KMS-11 (cell line): ENCODE measurements around the gene HES4.

Experiments used
- H2AFZ ChIP-seq: fragments of 200-600 bp; sonication (generic); 2 replicates; pipeline ENCODE4 v1.6.1; 2016; ENCODE audit warnings: antibody characterized with exemption, mixed run types, low read depth
- H3K27ac ChIP-seq: fragments of 200-600 bp; sonication (generic); 2 replicates; pipeline ENCODE4 v1.6.1; 2016; ENCODE audit warnings: mild to moderate bottlenecking, mixed run types
- H3K27me3 ChIP-seq: fragments of 200-600 bp; sonication (generic); 2 replicates; pipeline ENCODE4 v1.6.1; 2017; ENCODE audit warnings: mild to moderate bottlenecking, low read depth, mixed run types, moderate library complexity; ENCODE audit not compliant: insufficient read depth
- H3K36me3 ChIP-seq: fragments of 200-600 bp; sonication (generic); 2 replicates; pipeline ENCODE4 v1.6.1; 2017; ENCODE audit warnings: mild to moderate bottlenecking, mixed run types; ENCODE audit not compliant: insufficient read depth
- H3K4me1 ChIP-seq: fragments of 200-600 bp; sonication (generic); 2 replicates; pipeline ENCODE4 v1.6.1; 2016; ENCODE audit warnings: mild to moderate bottlenecking, low read depth, mixed run types; ENCODE audit not compliant: poor library complexity, severe bottlenecking
- H3K4me2 ChIP-seq: fragments of 200-600 bp; sonication (generic); 2 replicates; pipeline ENCODE4 v1.7.0; 2016; ENCODE audit warnings: mild to moderate bottlenecking, mixed run types
- H3K4me3 ChIP-seq: fragments of 200-600 bp; sonication (generic); IDR thresholded peaks from 2 replicates; pipeline ENCODE4 v1.6.1; 2017; ENCODE audit warnings: low read depth, low read length, mixed read lengths; ENCODE audit not compliant: insufficient read depth
- H3K79me2 ChIP-seq: fragments of 200-600 bp; sonication (generic); 2 replicates; pipeline ENCODE4 v1.6.1; 2016; ENCODE audit warnings: low read depth, mixed run types; ENCODE audit not compliant: insufficient read depth
- H3K9ac ChIP-seq: fragments of 200-600 bp; sonication (generic); 2 replicates; pipeline ENCODE4 v1.6.1; 2016; ENCODE audit warnings: mild to moderate bottlenecking, mixed run types
- H4K20me1 ChIP-seq: fragments of 200-600 bp; sonication (generic); 2 replicates; pipeline ENCODE4 v1.6.1; 2016; ENCODE audit warnings: mild to moderate bottlenecking, mixed run types; ENCODE audit not compliant: insufficient read depth
- CTCF ChIP-seq: fragments of 200-600 bp; sonication (generic); conservative IDR thresholded peaks from 2 replicates; pipeline ENCODE4 v1.6.1; 2017; ENCODE audit warnings: low read depth, mild to moderate bottlenecking, antibody characterized with exemption, low read length, moderate library complexity, mixed read lengths

Gene HES4

GRCh38 chr1:1024149-1024770 lies 24.4 kb upstream of the HES4 start:
- no peak overlapping the region for H3K9ac ChIP-seq
- peaks cover 11% of the 10 kb centered on the region for H3K4me1 ChIP-seq
- no peak for TF ChIP-seq CTCF
- peaks cover 74% of the 10 kb centered on the region for H3K27me3 ChIP-seq
- no peak overlapping the region for H3K4me2 ChIP-seq
- no peaks in the 10 kb centered on the region for H3K79me2 ChIP-seq
- H3K4me3 ChIP-seq: no peak overlapping the region
- no peak overlapping the region for H2AFZ ChIP-seq
- H3K27ac ChIP-seq: no peak overlapping the region
- no peaks in the 10 kb centered on the region for H3K36me3 ChIP-seq
- H4K20me1 ChIP-seq: no peaks in the 10 kb centered on the region

- H3K27ac ChIP-seq: no peak overlapping the region
- no peak overlapping the region for H3K9ac ChIP-seq
- H2AFZ ChIP-seq: no peak overlapping the region
- H3K27me3 ChIP-seq: peaks cover 72% of the 10 kb centered on the region
- H4K20me1 ChIP-seq: no peaks in the 10 kb centered on the region
- no peak for TF ChIP-seq CTCF
- H3K4me3 ChIP-seq: no peak overlapping the region
- no peaks in the 10 kb centered on the region for H3K36me3 ChIP-seq
- H3K4me2 ChIP-seq: no peak overlapping the region
- H3K4me1 ChIP-seq: peaks cover 16% of the 10 kb centered on the region
- H3K79me2 ChIP-seq: no peaks in the 10 kb centered on the region
Observed at GRCh38 chr1:1023700-1024099, 23.8 kb upstream of the HES4 start.

- Histone ChIP-seq H3K4me2 (no peak overlapping the region), H3K27me3 (peaks cover 66% of the 10 kb centered on the region), H4K20me1 (no peaks in the 10 kb centered on the region), H2AFZ (no peak overlapping the region), H3K4me1 (peaks cover 16% of the 10 kb centered on the region), H3K4me3 (no peak overlapping the region), H3K36me3 (no peaks in the 10 kb centered on the region), H3K79me2 (no peaks in the 10 kb centered on the region), H3K27ac (no peak overlapping the region), H3K9ac (no peak overlapping the region)
- TF ChIP-seq CTCF: no peak
Observed at GRCh38 chr1:1022302-1023009, 22.6 kb upstream of the HES4 start.

- peaks cover 60% of the 10 kb centered on the region for H3K27me3 ChIP-seq
- no peaks in the 10 kb centered on the region for H3K36me3 ChIP-seq
- TF ChIP-seq CTCF: no peak
- H3K27ac ChIP-seq: no peak overlapping the region
- no peak overlapping the region for H3K9ac ChIP-seq
- no peak overlapping the region for H3K4me2 ChIP-seq
- no peak overlapping the region for H3K4me3 ChIP-seq
- H4K20me1 ChIP-seq: no peaks in the 10 kb centered on the region
- H3K4me1 ChIP-seq: peaks cover 16% of the 10 kb centered on the region
- H2AFZ ChIP-seq: no peak overlapping the region
- no peaks in the 10 kb centered on the region for H3K79me2 ChIP-seq
Observed at GRCh38 chr1:1021920-1022259, 22.0 kb upstream of the HES4 start.
